B cell (primary cell): ENCODE data around the gene PNPLA5. TPM values are rescaled to one million over a fixed set of nuclear protein-coding genes. Genes with fewer than 3 reads are reported as not detected.

ENCODE experiments used
- ATAC-seq: fragments of 200-7000 bp; cut with Tn5 transposase; one replicate; pipeline ENCODE4 v1.10.0; 2021; ENCODE audit warnings: low read depth, mild to moderate bottlenecking, moderate number of reproducible peaks, moderate library complexity
- CTCF ChIA-PET: fragments of 350-600 bp; sonication (Branson Sonifier 250); formaldehyde crosslinking; loops from one replicate; lab custom pipeline; 2021; ENCODE audit warnings: antibody characterized with exemption, inconsistent platforms; lab: Charles Lee
- POLR2A ChIA-PET: fragments of 350-600 bp; sonication (Branson Sonifier 250); formaldehyde crosslinking; loops from one replicate; lab custom pipeline; 2021; ENCODE audit warnings: antibody characterized with exemption; lab: Charles Lee
- DNase-seq: peaks from one replicate; pipeline ENCODE4 v3.0.0; 2013
- H2AFZ ChIP-seq: 2 replicates; pipeline ENCODE4 v1.6.1; 2012; ENCODE audit warnings: mild to moderate bottlenecking, low read depth, low read length; ENCODE audit not compliant: insufficient read depth, poor library complexity, severe bottlenecking
- H3K27ac ChIP-seq, 2 donors: 1 replicate in 1 of 2; 2 replicates in 1 of 2; pipeline ENCODE4 v1.5.1; 2012 to 2013; ENCODE audit warnings: low read length in 2 of 2, mild to moderate bottlenecking in 2 of 2, moderate library complexity in 1 of 2
- H3K27me3 ChIP-seq, 4 experiments: fragments of 200-600 bp in 1 of 4; sonication (generic) in 1 of 4; replicated peaks in 1 of 4; 1 replicate in 2 of 4; 2 replicates in 2 of 4; pipeline versions ENCODE4 v1.6.1 to v1.7.0; 2013 to 2016; ENCODE audit warnings: low read length in 3 of 4, mild to moderate bottlenecking in 2 of 4, mixed read lengths in 1 of 4, moderate library complexity in 1 of 4; ENCODE audit not compliant: insufficient read depth in 4 of 4, control insufficient read depth in 3 of 4; ENCODE audit errors: control extremely low read depth in 1 of 4
- H3K36me3 ChIP-seq, 2 experiments: replicated peaks in 1 of 2; 1 replicate in 1 of 2; 2 replicates in 1 of 2; pipeline versions ENCODE4 v1.6.1 to v1.7.1; 2013; ENCODE audit warnings: low read length in 1 of 2; ENCODE audit not compliant: insufficient read depth in 2 of 2, control insufficient read depth in 1 of 2; ENCODE audit errors: control extremely low read depth in 1 of 2, extremely low read depth in 1 of 2
- H3K4me1 ChIP-seq, 2 donors: fragments of 200-600 bp in 1 of 2; sonication (generic) in 1 of 2; 1 replicate in 1 of 2; 2 replicates in 1 of 2; pipeline versions ENCODE4 v1.5.1 to v1.6.1; 2013 to 2017; ENCODE audit warnings: low read length in 2 of 2; ENCODE audit not compliant: control insufficient read depth in 2 of 2, insufficient read depth in 2 of 2
- H3K4me2 ChIP-seq: replicated peaks from 2 replicates; pipeline ENCODE3; 2012; ENCODE audit warnings: mild to moderate bottlenecking, low read depth, low read length; ENCODE audit not compliant: poor library complexity, severe bottlenecking
- H3K4me3 ChIP-seq, 5 experiments: fragments of 200-600 bp in 1 of 5; sonication (generic) in 1 of 5; 1 replicate in 3 of 5; 2 replicates in 2 of 5; pipeline versions ENCODE4 v1.5.1 to v1.7.0; 2011 to 2016; ENCODE audit warnings: low read length in 4 of 5, mild to moderate bottlenecking in 4 of 5, low read depth in 2 of 5, control low read depth in 1 of 5, moderate library complexity in 1 of 5; ENCODE audit not compliant: insufficient read depth in 1 of 5; ENCODE audit errors: control extremely low read depth in 1 of 5, extremely low read depth in 1 of 5
- H3K79me2 ChIP-seq: fragments of 200-600 bp; sonication (generic); one replicate; pipeline ENCODE4 v1.6.0; 2016; ENCODE audit warnings: low read length; ENCODE audit not compliant: control insufficient read depth, insufficient read depth
- H3K9ac ChIP-seq: fragments of 200-600 bp; sonication (generic); 2 replicates; pipeline ENCODE4 v1.6.1; 2017; ENCODE audit warnings: mild to moderate bottlenecking, low read length, moderate library complexity
- H3K9me3 ChIP-seq, 3 donors: one replicate each; pipeline versions ENCODE4 v1.6.1 to v1.7.1; 2013; ENCODE audit warnings: low read length in 2 of 3; ENCODE audit not compliant: control insufficient read depth in 2 of 3, insufficient read depth in 1 of 3; ENCODE audit errors: control extremely low read depth in 1 of 3
- H4K20me1 ChIP-seq: 2 replicates; pipeline ENCODE4 v1.6.0; 2012; ENCODE audit warnings: mild to moderate bottlenecking, low read length; ENCODE audit not compliant: insufficient read depth, control insufficient read depth, poor library complexity, severe bottlenecking
- H3K27ac Mint-ChIP-seq: one replicate; pipeline ENCODE4 v1.8.0; 2021; ENCODE audit warnings: mixed read lengths
- H3K27me3 Mint-ChIP-seq: one replicate; pipeline ENCODE4 v1.8.0; 2021; ENCODE audit warnings: mixed read lengths
- H3K4me1 Mint-ChIP-seq: one replicate; pipeline ENCODE4 v1.8.0; 2021; ENCODE audit warnings: mixed read lengths
- H3K4me3 Mint-ChIP-seq: one replicate; pipeline ENCODE4 v1.8.0; 2021; ENCODE audit warnings: mixed read lengths
- H3K9me3 Mint-ChIP-seq: one replicate; pipeline ENCODE4 v1.8.0; 2022; ENCODE audit warnings: mixed read lengths; ENCODE audit not compliant: insufficient read depth
- EZH2 ChIP-seq: IDR thresholded peaks from 2 replicates; pipeline ENCODE4 v1.6.1; 2012; ENCODE audit warnings: borderline replicate concordance, low read depth, mild to moderate bottlenecking, moderate library complexity, low read length; ENCODE audit not compliant: insufficient read depth, poor library complexity, severe bottlenecking
- WGBS: methylation state at CpG from one replicate; pipeline ENCODE4 v1.1.5; 2013; ENCODE audit warnings: missing lambda C conversion rate; ENCODE audit not compliant: insufficient coverage; 5-methylcytosine and 5-hydroxymethylcytosine counted together
- intact Hi-C: fragments of 100-400 bp; cut with micrococcal nuclease; formaldehyde crosslinking; loops from one replicate; pipeline ENCODE4 v1.10.0; 2022
- polyA plus RNA-seq: library from polyadenylated mRNA; depleted of rRNA; stranded (reverse); fragments of >200 nt; gene quantifications from 2 replicates; pipeline ENCODE4 v1.2.3, GENCODE V29; 2012
- total RNA-seq, 2 donors: library from RNA; stranded (reverse); fragments of 120-200 nt in 1 of 2; gene quantifications; 1 replicate in 1 of 2; 2 replicates in 1 of 2; pipeline versions ENCODE4 v1.2.3 to v1.2.4, GENCODE V29; 2013 to 2022
- TF ChIP-seq, protein P1 (sequence below): fragments of 200-600 bp; IDR thresholded peaks from one replicate; pipeline ENCODE4 v1.8.0; 2022; ENCODE audit warnings: antibody characterized with exemption, mild to moderate bottlenecking

PNPLA5 gene
- total and polyA plus RNA-seq, 2 donors (not counting 1 experiment from before 2014, with no cell fraction given) = not detected

GRCh38 chr22:43858156-43858895, 33.5 kb downstream of the PNPLA5 start:
- DNase-seq (no peak), ATAC-seq (no peak)
- no peak overlapping the region for H2AFZ ChIP-seq
- POLR2A ChIA-PET = interaction anchor here (0.7 kb wide), 1 partner anchor 472 kb away, joined by 3 read pairs; no protein-coding TSS in a partner anchor
- peaks cover 0 to 29% (median 0%) of the 10 kb centered on the region in 3 donors for H3K9me3 ChIP-seq
- CTCF ChIA-PET = no interaction called here
- H3K9ac ChIP-seq = no peak overlapping the region
- 52% methylated on average over 9 of the region's 11 CpGs for WGBS
- no peak overlapping the region for H3K27ac ChIP-seq
- H3K27me3 Mint-ChIP-seq = peaks cover 43% of the 10 kb centered on the region
- no peaks in the 10 kb centered on the region for H3K36me3 ChIP-seq
- H4K20me1 ChIP-seq = no peaks in the 10 kb centered on the region
- H3K4me1 Mint-ChIP-seq = peaks cover 4% of the 10 kb centered on the region
- H3K4me3 Mint-ChIP-seq = no peak overlapping the region
- H3K9me3 Mint-ChIP-seq = peaks cover 3% of the 10 kb centered on the region
- no peak overlapping the region for H3K4me3 ChIP-seq
- intact Hi-C loops = no loop called here
- peaks cover 0 to 25% (median 9%) of the 10 kb centered on the region in 4 experiments for H3K27me3 ChIP-seq
- H3K4me1 ChIP-seq = no peaks in the 10 kb centered on the region
- no peak for TF ChIP-seq EZH2
- TF ChIP-seq, protein P1, sequence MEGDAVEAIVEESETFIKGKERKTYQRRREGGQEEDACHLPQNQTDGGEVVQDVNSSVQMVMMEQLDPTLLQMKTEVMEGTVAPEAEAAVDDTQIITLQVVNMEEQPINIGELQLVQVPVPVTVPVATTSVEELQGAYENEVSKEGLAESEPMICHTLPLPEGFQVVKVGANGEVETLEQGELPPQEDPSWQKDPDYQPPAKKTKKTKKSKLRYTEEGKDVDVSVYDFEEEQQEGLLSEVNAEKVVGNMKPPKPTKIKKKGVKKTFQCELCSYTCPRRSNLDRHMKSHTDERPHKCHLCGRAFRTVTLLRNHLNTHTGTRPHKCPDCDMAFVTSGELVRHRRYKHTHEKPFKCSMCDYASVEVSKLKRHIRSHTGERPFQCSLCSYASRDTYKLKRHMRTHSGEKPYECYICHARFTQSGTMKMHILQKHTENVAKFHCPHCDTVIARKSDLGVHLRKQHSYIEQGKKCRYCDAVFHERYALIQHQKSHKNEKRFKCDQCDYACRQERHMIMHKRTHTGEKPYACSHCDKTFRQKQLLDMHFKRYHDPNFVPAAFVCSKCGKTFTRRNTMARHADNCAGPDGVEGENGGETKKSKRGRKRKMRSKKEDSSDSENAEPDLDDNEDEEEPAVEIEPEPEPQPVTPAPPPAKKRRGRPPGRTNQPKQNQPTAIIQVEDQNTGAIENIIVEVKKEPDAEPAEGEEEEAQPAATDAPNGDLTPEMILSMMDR = no peak
- no peak overlapping the region for H3K27ac Mint-ChIP-seq
- no peak overlapping the region for H3K4me2 ChIP-seq
- H3K79me2 ChIP-seq = no peaks in the 10 kb centered on the region

GRCh38 chr22:43857367-43857766, 34.4 kb downstream of the PNPLA5 start:
- no peak overlapping the region for H3K27ac Mint-ChIP-seq

More at GRCh38 chr22:43857367-43857766, 34.4 kb downstream of the PNPLA5 start:
- H3K4me3 Mint-ChIP-seq = no peak overlapping the region
- intact Hi-C loops = no loop called here
- peaks cover 3% of the 10 kb centered on the region for H3K9me3 Mint-ChIP-seq
- TF ChIP-seq, protein P1 = no peak
- no peak for TF ChIP-seq EZH2
- H3K36me3 ChIP-seq = no peaks in the 10 kb centered on the region
- POLR2A ChIA-PET = no interaction called here
- peaks cover 0 to 30% (median 7%) of the 10 kb centered on the region in 4 experiments for H3K27me3 ChIP-seq
- H3K27ac ChIP-seq = no peak overlapping the region
- no peak overlapping the region for H3K4me3 ChIP-seq
- peaks cover 0 to 29% (median 0%) of the 10 kb centered on the region in 3 donors for H3K9me3 ChIP-seq
- DNase-seq (no peak), ATAC-seq (no peak)
- H3K4me1 ChIP-seq = no peaks in the 10 kb centered on the region
- no peaks in the 10 kb centered on the region for H4K20me1 ChIP-seq
- H2AFZ ChIP-seq = no peak overlapping the region
- no peak overlapping the region for H3K9ac ChIP-seq
- H3K79me2 ChIP-seq = no peaks in the 10 kb centered on the region
- H3K4me1 Mint-ChIP-seq = no peaks in the 10 kb centered on the region
- peaks cover 42% of the 10 kb centered on the region for H3K27me3 Mint-ChIP-seq
- H3K4me2 ChIP-seq = no peak overlapping the region
- CTCF ChIA-PET = interaction anchor here (0.7 kb wide), 1 partner anchor 8 kb away, joined by 3 read pairs; no protein-coding TSS in a partner anchor
